ENCODE data around the gene PIGA. TPM values are rescaled to one million over a fixed set of nuclear protein-coding genes. Genes with fewer than 3 reads are reported as not detected.

Gene PIGA
- total and polyA plus RNA-seq, 9 of the 15 experiments (the other 6 are each of a cell fraction or from before 2014, with no cell fraction given): 14.8 to 36.9 (median 23.5) TPM

Other genes with a start within 250 kb of the PIGA start
- 0.27 and 0.82 TPM in 2 replicates for gene ASB9, start 65.4 kb downstream of the PIGA start, total RNA-seq (2014; rRNA removed)
- 0.61 and 1.3 TPM in 2 replicates for gene ASB9, start 65.4 kb downstream of the PIGA start, total RNA-seq (2014; rRNA removed; fragmentation: Illumina TruSeq; extraction: Trizol)
- 0.91 and 1.2 TPM in 2 replicates for gene ASB9, start 65.4 kb downstream of the PIGA start, total RNA-seq (2015; rRNA removed; fragmentation: Illumina TruSeq; extraction: Trizol)
- 0.51 and 0.82 TPM in 2 replicates for gene ASB9, start 65.4 kb downstream of the PIGA start, total RNA-seq (2021)
- gene ASB9, start 65.4 kb downstream of the PIGA start, polyA plus RNA-seq (2011; rRNA removed): 0.16 and 0.96 TPM in 2 replicates
- gene ASB9, start 65.4 kb downstream of the PIGA start, polyA plus RNA-seq (2014; fragmentation: Illumina TruSeq; extraction: Trizol): 0.42 and 0.52 TPM in 2 replicates
- 1 to 10 TPM; 1.5 to 1.7 TPM for gene ASB9, start 65.4 kb downstream of the PIGA start, polyA plus RNA-seq (2014; fragmentation: Nextera tagmentation; extraction: Ambion mirVana)
- 1.1 and 1.8 TPM in 2 replicates for gene ASB9, start 65.4 kb downstream of the PIGA start, polyA plus RNA-seq (2014; rRNA removed)
- not detected in 2 replicates for gene ASB11, start 19.9 kb downstream of the PIGA start, total RNA-seq (2014; rRNA removed)
- not detected in 2 replicates for gene ASB11, start 19.9 kb downstream of the PIGA start, total RNA-seq (2014; rRNA removed; fragmentation: Illumina TruSeq; extraction: Trizol)
- gene ASB11, start 19.9 kb downstream of the PIGA start, total RNA-seq (2015; rRNA removed; fragmentation: Illumina TruSeq; extraction: Trizol): not detected in 2 replicates
- not detected in 2 replicates for gene ASB11, start 19.9 kb downstream of the PIGA start, total RNA-seq (2021)
- gene ASB11, start 19.9 kb downstream of the PIGA start, polyA plus RNA-seq (2011; rRNA removed): not detected in 2 replicates
- not detected in 2 replicates for gene ASB11, start 19.9 kb downstream of the PIGA start, polyA plus RNA-seq (2014; fragmentation: Illumina TruSeq; extraction: Trizol)
- not detected for gene ASB11, start 19.9 kb downstream of the PIGA start, polyA plus RNA-seq (2014; fragmentation: Nextera tagmentation; extraction: Ambion mirVana)
- not detected in 2 replicates for gene ASB11, start 19.9 kb downstream of the PIGA start, polyA plus RNA-seq (2014; rRNA removed)
- not detected in 2 replicates for gene VEGFD, start 48.9 kb upstream of the PIGA start, total RNA-seq (2014; rRNA removed)
- gene VEGFD, start 48.9 kb upstream of the PIGA start, total RNA-seq (2014; rRNA removed; fragmentation: Illumina TruSeq; extraction: Trizol): not detected in 2 replicates
- not detected in 2 replicates for gene VEGFD, start 48.9 kb upstream of the PIGA start, total RNA-seq (2015; rRNA removed; fragmentation: Illumina TruSeq; extraction: Trizol)
- gene VEGFD, start 48.9 kb upstream of the PIGA start, total RNA-seq (2021): 0.31 TPM in 1 of 2 replicates, not detected in the other
- 0.03 TPM in 1 of 2 replicates, not detected in the other for gene VEGFD, start 48.9 kb upstream of the PIGA start, polyA plus RNA-seq (2011; rRNA removed)
- not detected in 2 replicates for gene VEGFD, start 48.9 kb upstream of the PIGA start, polyA plus RNA-seq (2014; fragmentation: Illumina TruSeq; extraction: Trizol)
- gene VEGFD, start 48.9 kb upstream of the PIGA start, polyA plus RNA-seq (2014; fragmentation: Nextera tagmentation; extraction: Ambion mirVana): not detected
- not detected in 2 replicates for gene VEGFD, start 48.9 kb upstream of the PIGA start, polyA plus RNA-seq (2014; rRNA removed)
- 6.9 and 7.5 TPM in 2 replicates for gene PIR, start 157.8 kb upstream of the PIGA start, total RNA-seq (2014; rRNA removed)
- 10.2 and 11.9 TPM in 2 replicates for gene PIR, start 157.8 kb upstream of the PIGA start, total RNA-seq (2014; rRNA removed; fragmentation: Illumina TruSeq; extraction: Trizol)
- gene PIR, start 157.8 kb upstream of the PIGA start, total RNA-seq (2015; rRNA removed; fragmentation: Illumina TruSeq; extraction: Trizol): 9.4 and 10.7 TPM in 2 replicates
- 8.3 and 9.4 TPM in 2 replicates for gene PIR, start 157.8 kb upstream of the PIGA start, total RNA-seq (2021)
- 14.1 and 29.8 TPM in 2 replicates for gene PIR, start 157.8 kb upstream of the PIGA start, polyA plus RNA-seq (2011; rRNA removed)
- 11.0 and 11.5 TPM in 2 replicates for gene PIR, start 157.8 kb upstream of the PIGA start, polyA plus RNA-seq (2014; fragmentation: Illumina TruSeq; extraction: Trizol)
- 10 to 100 TPM; 25.1 to 27.3 TPM for gene PIR, start 157.8 kb upstream of the PIGA start, polyA plus RNA-seq (2014; fragmentation: Nextera tagmentation; extraction: Ambion mirVana)
- gene PIR, start 157.8 kb upstream of the PIGA start, polyA plus RNA-seq (2014; rRNA removed): 7.7 and 11.4 TPM in 2 replicates
- gene BMX, start 165.3 kb upstream of the PIGA start, total RNA-seq (2014; rRNA removed): 0.45 and 0.61 TPM in 2 replicates
- 2.0 and 2.3 TPM in 2 replicates for gene BMX, start 165.3 kb upstream of the PIGA start, total RNA-seq (2014; rRNA removed; fragmentation: Illumina TruSeq; extraction: Trizol)
- 0.75 and 0.98 TPM in 2 replicates for gene BMX, start 165.3 kb upstream of the PIGA start, total RNA-seq (2015; rRNA removed; fragmentation: Illumina TruSeq; extraction: Trizol)
- gene BMX, start 165.3 kb upstream of the PIGA start, total RNA-seq (2021): 1.3 and 1.4 TPM in 2 replicates
- 1.1 and 3.1 TPM in 2 replicates for gene BMX, start 165.3 kb upstream of the PIGA start, polyA plus RNA-seq (2011; rRNA removed)
- 0.87 and 1.1 TPM in 2 replicates for gene BMX, start 165.3 kb upstream of the PIGA start, polyA plus RNA-seq (2014; fragmentation: Illumina TruSeq; extraction: Trizol)
- gene BMX, start 165.3 kb upstream of the PIGA start, polyA plus RNA-seq (2014; fragmentation: Nextera tagmentation; extraction: Ambion mirVana): 1 to 10 TPM; 4.2 TPM
- gene BMX, start 165.3 kb upstream of the PIGA start, polyA plus RNA-seq (2014; rRNA removed): 1.6 and 1.8 TPM in 2 replicates